CD4-positive, CD25-positive, alpha-beta regulatory T cell (primary cell): ENCODE data around the gene WNT7B. TPM values are rescaled to one million over a fixed set of nuclear protein-coding genes. Genes with fewer than 3 reads are reported as not detected.

Experiments
- ATAC-seq, 2 donors: fragments of 150-1000 bp; cut with Tn5 transposase; one replicate each; pipeline ENCODE4 v1.10.0; 2021; ENCODE audit warnings: low read depth in 2 of 2, moderate number of reproducible peaks in 2 of 2, moderate library complexity in 1 of 2
- DNase-seq, 3 donors: peaks; one replicate each; pipeline versions ENCODE4 v3.0.0 to v3.0.0-alpha.2; 2012 to 2022; ENCODE audit warnings: mixed read lengths in 1 of 3
- H3K27ac ChIP-seq: one replicate; pipeline ENCODE4 v1.7.0; 2013; ENCODE audit warnings: mild to moderate bottlenecking, low read length; ENCODE audit not compliant: insufficient read depth, poor library complexity, severe bottlenecking
- H3K27me3 ChIP-seq: one replicate; pipeline ENCODE4 v1.7.0; 2013; ENCODE audit warnings: low read length; ENCODE audit not compliant: control insufficient read depth, insufficient read depth
- H3K36me3 ChIP-seq: one replicate; pipeline ENCODE4 v1.7.0; 2013; ENCODE audit warnings: mild to moderate bottlenecking, low read length, moderate library complexity; ENCODE audit not compliant: control insufficient read depth, insufficient read depth
- H3K4me1 ChIP-seq: 2 replicates; pipeline ENCODE4 v1.7.0; 2013; ENCODE audit warnings: mild to moderate bottlenecking, low read length; ENCODE audit not compliant: insufficient read depth, control insufficient read depth, poor library complexity, severe bottlenecking
- H3K4me3 ChIP-seq: one replicate; pipeline ENCODE4 v1.7.0; 2013; ENCODE audit warnings: low read depth, mild to moderate bottlenecking, low read length, moderate library complexity
- H3K9me3 ChIP-seq, 2 experiments: 1 replicate in 1 of 2; 2 replicates in 1 of 2; pipeline ENCODE4 v1.7.0; 2013; ENCODE audit warnings: low read length in 2 of 2, mild to moderate bottlenecking in 1 of 2, moderate library complexity in 1 of 2; ENCODE audit not compliant: control insufficient read depth in 2 of 2
- H3K27ac Mint-ChIP-seq, 3 donors: one replicate each; pipeline ENCODE4 v1.8.0; 2020 to 2022; ENCODE audit warnings: mild to moderate bottlenecking in 3 of 3, mixed read lengths in 3 of 3, moderate library complexity in 2 of 3
- H3K27me3 Mint-ChIP-seq: one replicate; pipeline ENCODE4 v1.8.0; 2022; ENCODE audit warnings: mild to moderate bottlenecking, mixed read lengths
- H3K36me3 Mint-ChIP-seq: one replicate; pipeline ENCODE4 v1.8.0; 2020; ENCODE audit warnings: mixed read lengths
- H3K4me1 Mint-ChIP-seq, 4 donors: one replicate each; pipeline ENCODE4 v1.8.0; 2020 to 2022; ENCODE audit warnings: mixed read lengths in 4 of 4, mild to moderate bottlenecking in 1 of 4
- H3K4me3 Mint-ChIP-seq, 4 donors: one replicate each; pipeline ENCODE4 v1.8.0; 2020 to 2022; ENCODE audit warnings: mild to moderate bottlenecking in 4 of 4, mixed read lengths in 4 of 4, moderate library complexity in 3 of 4
- H3K9me3 Mint-ChIP-seq, 7 donors: one replicate each; pipeline ENCODE4 v1.8.0; 2020 to 2022; ENCODE audit warnings: mixed read lengths in 7 of 7, mild to moderate bottlenecking in 3 of 7, moderate library complexity in 2 of 7
- polyA plus RNA-seq, 4 donors: library from polyadenylated mRNA; unstranded; fragments of 300-500 nt; fragmentation: Illumina TruSeq; gene quantifications; one replicate each; pipeline ENCODE4 v1.2.3, GENCODE V29; 2021
- total RNA-seq: library from RNA; stranded (reverse); gene quantifications from one replicate; pipeline ENCODE4 v1.2.3, GENCODE V29; 2022

The WNT7B gene
- total and polyA plus RNA-seq, 5 donors from 2014 or later, result not detected

GRCh38 chr22:45959719-45960476 is 17.1 kb downstream of the WNT7B start:
- no peak for ATAC-seq

GRCh38 chr22:45958971-45959370 is 18.0 kb downstream of the WNT7B start:
- Histone ChIP-seq H3K27ac (no peak overlapping the region), H3K27me3 (no peaks in the 10 kb centered on the region), H3K4me1 (no peaks in the 10 kb centered on the region), H3K36me3 (no peaks in the 10 kb centered on the region), H3K4me3 (no peak overlapping the region), H3K9me3 (no peaks in the 10 kb centered on the region)
- H3K4me3 Mint-ChIP-seq, result no peak overlapping the region
- ATAC-seq, result no peak
- no peak overlapping the region for H3K27ac Mint-ChIP-seq
- peaks cover 0 to 2% (median 0%) of the 10 kb centered on the region in 7 donors for H3K9me3 Mint-ChIP-seq
- no peaks in the 10 kb centered on the region for H3K4me1 Mint-ChIP-seq
- no peaks in the 10 kb centered on the region for H3K27me3 Mint-ChIP-seq
- no peaks in the 10 kb centered on the region for H3K36me3 Mint-ChIP-seq
- no peak for DNase-seq

More at GRCh38 chr22:45959719-45960476, 17.1 kb downstream of the WNT7B start:
- Mint-ChIP-seq H3K4me3 (no peak overlapping the region), H3K9me3 (peaks cover 0 to 2% (median 0%) of the 10 kb centered on the region in 7 donors), H3K27me3 (no peaks in the 10 kb centered on the region), H3K27ac (no peak overlapping the region), H3K4me1 (no peaks in the 10 kb centered on the region), H3K36me3 (no peaks in the 10 kb centered on the region)
- no peak for DNase-seq
- no peaks in the 10 kb centered on the region for H3K9me3 ChIP-seq
- H3K4me3 ChIP-seq, result no peak overlapping the region
- H3K27ac ChIP-seq, result no peak overlapping the region
- H3K4me1 ChIP-seq, result no peaks in the 10 kb centered on the region
- H3K27me3 ChIP-seq, result no peaks in the 10 kb centered on the region
- H3K36me3 ChIP-seq, result no peaks in the 10 kb centered on the region

- ATAC-seq, result no peak
- Histone ChIP-seq H3K9me3 (no peaks in the 10 kb centered on the region), H3K27ac (no peak overlapping the region), H3K4me1 (no peaks in the 10 kb centered on the region), H3K36me3 (no peaks in the 10 kb centered on the region), H3K4me3 (no peak overlapping the region), H3K27me3 (no peaks in the 10 kb centered on the region)
- H3K9me3 Mint-ChIP-seq, result peaks cover 0 to 2% (median 0%) of the 10 kb centered on the region in 7 donors
- H3K4me3 Mint-ChIP-seq, result no peak overlapping the region
- H3K27ac Mint-ChIP-seq, result no peak overlapping the region
- H3K36me3 Mint-ChIP-seq, result no peaks in the 10 kb centered on the region
- no peaks in the 10 kb centered on the region for H3K4me1 Mint-ChIP-seq
- no peak for DNase-seq
- H3K27me3 Mint-ChIP-seq, result no peaks in the 10 kb centered on the region
Observed at GRCh38 chr22:45957826-45958225, 19.1 kb downstream of the WNT7B start.

- Mint-ChIP-seq H3K36me3 (no peaks in the 10 kb centered on the region), H3K4me1 (peaks cover 0 to 3% (median 0%) of the 10 kb centered on the region in 4 donors), H3K4me3 (no peak overlapping the region), H3K27ac (no peak overlapping the region), H3K27me3 (no peaks in the 10 kb centered on the region), H3K9me3 (peaks cover 0 to 2% (median 0%) of the 10 kb centered on the region in 7 donors)
- H3K4me1 ChIP-seq, result no peaks in the 10 kb centered on the region
- no peaks in the 10 kb centered on the region for H3K9me3 ChIP-seq
- H3K36me3 ChIP-seq, result no peaks in the 10 kb centered on the region
- DNase-seq (no peak), ATAC-seq (no peak)
- H3K27ac ChIP-seq, result no peak overlapping the region
- H3K27me3 ChIP-seq, result no peaks in the 10 kb centered on the region
- no peak overlapping the region for H3K4me3 ChIP-seq
Observed at GRCh38 chr22:45953178-45953577, 23.8 kb downstream of the WNT7B start.

DNA sequence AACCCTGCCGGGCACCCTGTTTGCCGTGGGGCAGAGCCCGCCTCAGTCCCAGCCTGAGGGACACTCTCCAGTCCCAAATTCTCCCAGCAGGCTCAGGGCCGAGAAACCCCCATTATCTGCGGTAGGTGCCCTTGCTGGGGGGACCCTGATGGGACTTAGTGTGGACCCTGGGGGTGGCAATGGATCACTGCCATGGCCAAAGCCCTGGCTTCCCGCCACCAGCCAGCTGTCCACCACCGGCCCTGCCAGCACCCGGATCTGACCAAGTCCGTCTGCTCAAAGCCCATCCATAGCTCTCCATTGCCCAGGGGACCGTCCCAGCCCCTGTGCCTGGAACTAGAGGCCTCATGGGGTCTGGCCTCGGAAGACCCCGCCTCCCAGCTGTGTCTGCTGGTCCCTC is 24.4 kb downstream of the WNT7B start:
- H3K27me3 Mint-ChIP-seq, result no peaks in the 10 kb centered on the region
- ATAC-seq (no peak), DNase-seq (no peak)
- H3K27ac Mint-ChIP-seq, result no peak overlapping the region
- no peak overlapping the region for H3K27ac ChIP-seq
- H3K9me3 ChIP-seq, result no peaks in the 10 kb centered on the region
- H3K4me1 ChIP-seq, result no peaks in the 10 kb centered on the region
- H3K27me3 ChIP-seq, result no peaks in the 10 kb centered on the region
- H3K9me3 Mint-ChIP-seq, result peaks cover 0 to 2% (median 0%) of the 10 kb centered on the region in 7 donors
- H3K36me3 ChIP-seq, result no peaks in the 10 kb centered on the region
- H3K4me1 Mint-ChIP-seq, result peaks cover 0 to 3% (median 0%) of the 10 kb centered on the region in 4 donors
- H3K36me3 Mint-ChIP-seq, result no peaks in the 10 kb centered on the region
- H3K4me3 Mint-ChIP-seq, result no peak overlapping the region
- H3K4me3 ChIP-seq, result no peak overlapping the region

- peaks cover 0 to 3% (median 0%) of the 10 kb centered on the region in 4 donors for H3K4me1 Mint-ChIP-seq
- peaks cover 0 to 2% (median 0%) of the 10 kb centered on the region in 7 donors for H3K9me3 Mint-ChIP-seq
- Histone ChIP-seq H3K36me3 (no peaks in the 10 kb centered on the region), H3K27ac (no peak overlapping the region), H3K27me3 (no peaks in the 10 kb centered on the region), H3K4me3 (no peak overlapping the region), H3K9me3 (no peaks in the 10 kb centered on the region), H3K4me1 (no peaks in the 10 kb centered on the region)
- no peak overlapping the region for H3K27ac Mint-ChIP-seq
- ATAC-seq (no peak), DNase-seq (no peak)
- H3K27me3 Mint-ChIP-seq, result no peaks in the 10 kb centered on the region
- no peaks in the 10 kb centered on the region for H3K36me3 Mint-ChIP-seq
- no peak overlapping the region for H3K4me3 Mint-ChIP-seq
Observed at GRCh38 chr22:45952151-45952550, 24.8 kb downstream of the WNT7B start.

DNA sequence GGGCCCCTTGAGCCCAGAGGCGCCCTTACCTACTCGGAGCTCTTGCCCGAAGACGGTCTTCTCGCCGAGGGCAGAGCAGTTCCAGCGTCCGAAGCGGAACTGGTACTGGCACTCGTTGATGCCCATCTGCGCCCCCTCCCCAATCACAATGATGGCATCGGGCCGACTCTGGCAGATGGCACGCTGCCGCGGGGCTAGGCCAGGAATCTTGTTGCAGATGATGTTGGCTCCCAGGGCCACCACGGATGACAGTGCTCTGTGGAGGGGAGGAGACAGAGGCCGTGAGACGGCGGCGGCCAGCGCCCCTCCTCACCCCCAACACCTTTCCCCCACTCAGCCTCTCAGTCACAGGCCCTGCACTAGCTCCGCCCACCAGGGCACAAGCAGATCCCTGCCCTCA is 27.1 kb downstream of the WNT7B start:
- Histone ChIP-seq H3K4me1 (no peaks in the 10 kb centered on the region), H3K27me3 (no peaks in the 10 kb centered on the region), H3K9me3 (no peaks in the 10 kb centered on the region), H3K36me3 (no peaks in the 10 kb centered on the region), H3K27ac (no peak overlapping the region), H3K4me3 (no peak overlapping the region)
- Mint-ChIP-seq H3K9me3 (peaks cover 0 to 2% (median 0%) of the 10 kb centered on the region in 7 donors), H3K27ac (no peak overlapping the region), H3K36me3 (no peaks in the 10 kb centered on the region), H3K27me3 (no peaks in the 10 kb centered on the region), H3K4me1 (peaks cover 0 to 3% (median 0%) of the 10 kb centered on the region in 4 donors), H3K4me3 (no peak overlapping the region)
- DNase-seq, result no peak
- no peak for ATAC-seq
